Measurements from ENCODE around the gene MAN2A1. TPM values are rescaled to one million over a fixed set of nuclear protein-coding genes. Genes with fewer than 3 reads are reported as not detected.
"Not testable (repeated sequence)": the region's sequence is repeated elsewhere in the genome, so short reads cannot be mapped to it uniquely, and the experiment has no call there.

MAN2A1 gene
- total RNA-seq, 2 donors from 2014 or later = 10.4 to 15.4 TPM

- DNase-seq = no peak
- intact Hi-C loops (cut with DNase I) = no loop called here
- peak in 1 of 2 donors; percentile 50 for ATAC-seq
These were observed 53.4 kb downstream of the MAN2A1 start for GRCh38 chr5:109743041-109743531.

DNA sequence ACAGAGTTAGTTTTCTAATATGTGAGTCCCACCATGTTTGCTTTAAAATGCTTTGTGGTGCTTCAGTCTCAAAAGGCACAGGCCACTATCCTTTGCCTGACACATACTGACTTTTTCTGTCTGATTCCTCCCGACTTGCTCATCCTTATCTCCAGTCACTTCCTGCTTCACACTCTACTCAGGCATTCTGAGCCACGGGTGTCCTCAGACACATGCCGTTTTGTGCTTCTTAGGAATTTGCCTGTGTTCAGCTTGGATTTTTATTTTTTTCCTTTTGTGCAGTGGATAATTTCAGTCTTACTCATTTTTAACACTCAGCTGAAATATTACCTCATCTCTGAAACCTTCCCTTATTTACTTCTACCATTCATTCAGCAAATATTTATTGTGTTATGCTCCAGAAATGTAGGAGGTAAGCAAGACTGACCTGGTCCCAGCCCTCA lies 54.1 kb downstream of the MAN2A1 start:
- DNase-seq = no peak
- peak; percentile 23 to 85 for ATAC-seq
- intact Hi-C loops (cut with DNase I) = no loop called here

- intact Hi-C loops (cut with DNase I) = no loop called here
- DNase-seq (no peak), ATAC-seq (no peak)
These were observed 54.5 kb downstream of the MAN2A1 start for GRCh38 chr5:109744261-109744660.

DNA sequence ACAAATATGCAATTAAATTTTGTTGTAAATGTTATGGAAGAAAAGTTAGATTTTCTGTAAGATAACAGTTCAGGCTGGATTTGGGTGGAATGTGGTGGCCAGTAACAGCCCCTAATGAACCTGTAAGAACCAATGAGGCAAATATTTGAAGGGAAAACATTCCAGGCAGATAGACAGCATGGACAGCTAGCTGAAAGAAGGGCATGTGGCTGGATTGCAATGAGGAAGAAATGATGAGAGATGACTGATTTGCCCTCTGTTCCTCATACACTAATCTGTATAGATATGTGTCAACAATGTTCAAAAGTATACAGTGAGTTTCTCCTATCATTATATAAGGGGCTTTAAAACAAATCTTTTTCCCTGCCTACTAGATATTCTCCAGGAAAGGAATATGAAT lies 58.8 kb downstream of the MAN2A1 start:
- intact Hi-C loops (cut with DNase I) = no loop called here
- no peak for ATAC-seq
- DNase-seq = no peak

- ATAC-seq = no peak
- intact Hi-C loops (cut with DNase I) = no loop called here
- no peak for DNase-seq
These were observed 60.7 kb downstream of the MAN2A1 start for GRCh38 chr5:109750463-109750862.

DNA sequence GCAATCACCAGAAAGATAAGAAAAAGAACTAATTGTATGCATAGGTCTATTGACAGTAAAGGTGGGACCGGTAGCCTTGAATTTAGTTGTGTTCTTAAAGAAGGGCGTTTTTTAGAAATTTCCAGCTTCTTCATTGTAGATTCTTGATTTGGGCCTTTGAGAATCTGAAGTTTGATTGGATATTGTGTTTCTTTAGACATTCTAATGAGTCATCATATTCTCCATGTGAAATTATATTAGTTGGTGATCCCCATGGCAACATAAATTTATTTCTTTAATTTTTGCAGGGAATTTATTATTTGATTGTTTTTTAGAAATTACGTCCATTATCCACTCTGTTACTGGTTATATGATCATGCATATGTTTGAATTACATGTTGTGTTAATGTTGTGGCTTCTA lies 63.6 kb downstream of the MAN2A1 start:
- ATAC-seq (no peak), DNase-seq (no peak)
- intact Hi-C loops (cut with DNase I) = no loop called here

DNA sequence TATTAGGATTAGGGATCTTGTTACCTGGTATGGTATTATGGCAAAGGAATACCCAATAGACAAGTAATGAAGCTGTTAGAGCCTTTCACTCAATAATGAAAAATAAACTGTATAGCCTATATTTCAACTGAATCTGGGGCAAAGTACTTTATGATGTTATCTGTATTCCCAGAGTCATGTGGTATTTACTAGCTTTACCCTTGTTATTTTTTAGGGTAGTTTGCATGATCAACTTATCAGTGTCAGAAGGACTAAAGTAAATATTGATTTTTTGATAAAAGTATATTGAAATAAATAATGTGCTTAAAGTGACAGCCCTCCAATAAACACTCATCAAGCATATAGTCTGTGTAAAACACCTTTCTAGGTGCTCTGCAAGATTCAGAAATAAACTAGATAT lies 64.6 kb downstream of the MAN2A1 start:
- no peak for ATAC-seq
- intact Hi-C loops (cut with DNase I) = no loop called here
- no peak for DNase-seq

DNA sequence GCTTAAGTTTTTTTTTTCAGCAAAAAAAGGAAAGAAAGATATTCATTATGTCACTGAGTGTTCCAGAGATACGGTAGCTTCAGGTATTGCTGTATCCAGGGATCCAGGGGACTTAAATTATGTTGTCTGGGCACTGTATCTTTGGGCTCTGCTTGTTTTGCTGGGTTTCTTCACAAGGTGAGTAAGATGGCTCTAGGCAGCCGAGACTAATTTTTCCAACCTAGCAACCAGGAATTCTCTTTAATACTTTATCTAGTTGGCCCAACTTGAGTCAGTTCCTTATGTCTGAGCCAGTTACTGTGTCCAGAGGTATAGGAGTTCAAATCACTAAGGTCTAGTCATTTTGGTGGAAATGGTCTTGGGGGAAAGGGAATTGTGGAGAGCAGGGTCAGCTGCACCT lies 66.0 kb downstream of the MAN2A1 start:
- intact Hi-C loops (cut with DNase I) = no loop called here
- no peak for ATAC-seq
- no peak for DNase-seq

- ATAC-seq = no peak
- intact Hi-C loops (cut with DNase I) = no loop called here
These were observed 66.9 kb downstream of the MAN2A1 start for GRCh38 chr5:109756543-109757185.

DNA sequence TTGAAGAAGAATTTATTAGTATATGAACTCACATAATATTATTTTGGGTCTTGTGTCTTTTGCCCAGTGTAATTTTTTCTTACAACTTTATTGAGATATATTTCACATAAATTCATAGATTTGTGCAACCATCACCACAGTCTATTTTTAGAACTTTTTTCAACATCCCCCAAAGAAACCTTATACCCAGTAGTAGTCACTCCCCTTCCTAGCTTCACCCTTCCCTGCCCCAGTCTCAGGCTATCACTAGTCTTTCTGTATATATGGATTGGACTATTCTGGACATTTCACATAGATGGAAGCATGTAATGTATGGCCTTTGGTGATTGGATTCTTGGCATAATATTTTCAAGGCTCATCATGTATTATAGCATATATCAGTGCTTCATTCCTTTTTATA lies 67.8 kb downstream of the MAN2A1 start:
- ATAC-seq (no peak), DNase-seq (no peak)
- intact Hi-C loops (cut with DNase I) = no loop called here

More at GRCh38 chr5:109756543-109757185, 66.9 kb downstream of the MAN2A1 start:
- no peak for DNase-seq

DNA sequence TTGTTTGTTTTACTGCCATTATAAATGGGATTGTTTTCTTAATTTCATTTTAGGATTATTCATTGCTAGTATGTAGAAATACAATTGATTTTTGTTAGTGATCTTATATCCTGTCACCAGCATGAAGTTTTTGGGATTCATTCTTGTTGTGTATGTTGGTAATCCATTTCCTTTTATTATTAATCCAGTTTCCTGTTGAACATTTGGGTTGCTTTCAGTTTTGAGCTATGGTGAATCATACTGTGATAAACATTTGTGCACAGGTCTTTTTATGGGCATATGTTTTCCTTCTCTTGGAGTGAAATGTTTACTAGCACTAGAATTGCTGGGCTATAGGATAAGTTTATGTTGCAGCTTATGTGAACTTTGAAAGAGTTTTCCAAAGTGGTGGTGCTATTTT lies 69.6 kb downstream of the MAN2A1 start:
- intact Hi-C loops (cut with DNase I) = no loop called here
- no peak for ATAC-seq
- DNase-seq = no peak

DNA sequence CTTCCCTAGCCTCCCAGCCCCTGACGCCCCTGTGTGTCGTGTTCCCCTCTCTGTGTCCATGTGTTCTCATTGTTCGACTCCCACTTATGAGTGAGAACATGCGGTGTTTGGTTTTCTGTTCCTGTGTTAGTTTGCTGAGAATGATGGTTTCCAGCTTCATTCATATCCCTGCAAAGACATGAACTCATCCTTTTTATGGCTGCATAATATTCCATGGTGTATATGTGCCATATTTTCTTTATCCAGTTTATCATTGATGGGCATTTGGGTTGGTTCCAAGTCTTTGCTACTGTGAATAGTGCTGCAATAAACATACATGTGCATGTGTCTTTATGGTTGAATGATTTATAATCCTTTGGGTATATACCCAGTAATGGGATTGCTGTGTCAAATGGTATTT lies 70.4 kb downstream of the MAN2A1 start:
- intact Hi-C loops (cut with DNase I); ATAC-seq; DNase-seq: not testable (repeated sequence)

- ATAC-seq = no peak
- intact Hi-C loops (cut with DNase I) = no loop called here
These were observed 73.1 kb downstream of the MAN2A1 start for GRCh38 chr5:109762821-109763220.

DNA sequence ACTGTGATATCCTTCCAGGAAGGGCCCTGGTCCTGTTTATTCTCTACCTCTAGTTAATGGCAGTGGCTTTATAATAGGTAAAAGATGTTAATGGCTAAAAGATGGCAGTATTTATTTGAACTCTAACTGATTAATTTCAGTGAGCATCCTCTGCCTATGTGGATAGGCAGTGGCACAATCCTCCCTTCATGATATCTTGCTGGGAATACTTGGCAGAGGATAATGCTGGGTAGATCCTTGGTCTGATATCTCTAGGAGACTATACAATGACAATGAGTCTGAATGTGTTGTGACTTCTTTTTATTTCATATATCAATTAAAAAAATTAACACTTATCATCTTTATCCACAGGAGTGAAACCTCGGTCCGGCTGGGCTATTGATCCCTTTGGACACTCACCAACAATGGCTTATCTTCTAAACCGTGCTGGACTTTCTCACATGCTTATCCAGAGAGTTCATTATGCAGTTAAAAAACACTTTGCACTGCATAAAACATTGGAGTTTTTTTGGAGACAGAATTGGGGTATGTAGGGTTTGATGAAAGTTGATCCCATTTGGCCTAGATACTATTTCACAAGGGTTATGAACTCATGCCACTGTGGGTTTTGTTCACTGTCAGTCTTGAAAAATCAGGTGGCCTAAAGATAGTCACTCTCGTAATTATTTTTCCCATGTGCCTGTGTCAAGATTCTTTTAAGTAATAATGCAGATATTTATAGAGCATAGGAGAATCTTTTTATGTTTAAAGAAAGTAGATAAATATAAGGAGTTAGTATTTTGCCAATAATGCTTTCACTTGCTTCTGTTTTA lies 77.7 kb downstream of the MAN2A1 start:
- no peak for ATAC-seq

More at GRCh38 chr5:109762821-109763220, 73.1 kb downstream of the MAN2A1 start:
- DNase-seq = no peak

DNA sequence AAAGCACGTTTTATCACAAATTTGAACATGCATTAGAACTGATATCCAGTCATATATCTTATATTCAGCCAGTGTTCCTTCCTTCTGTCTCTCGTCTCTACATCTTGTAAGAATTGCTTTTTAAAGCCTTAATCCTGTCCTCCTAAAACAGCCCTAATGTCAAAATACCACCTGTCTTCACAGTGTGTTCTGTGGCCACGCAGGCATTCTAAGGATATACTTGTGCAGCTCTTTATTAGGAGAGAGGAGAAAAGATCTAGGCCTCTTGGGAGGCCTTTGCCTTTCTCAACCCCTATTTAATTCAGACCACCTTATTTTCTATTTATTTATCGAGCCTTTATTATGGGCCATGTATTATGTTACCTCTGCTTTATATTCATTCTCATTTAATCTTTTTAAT lies 78.3 kb downstream of the MAN2A1 start:
- no peak for ATAC-seq
- intact Hi-C loops (cut with DNase I) = no loop called here
- no peak for DNase-seq

More for the DNA sequence above, 77.7 kb downstream of the MAN2A1 start:
- intact Hi-C loops (cut with DNase I) = no loop called here
- no peak for DNase-seq

- DNase-seq = no peak
These were observed 80.0 kb downstream of the MAN2A1 start for GRCh38 chr5:109769597-109770291.

GRCh38 chr5:109775130-109775529 lies 85.4 kb downstream of the MAN2A1 start:
- no peak for DNase-seq
- no peak for ATAC-seq
- intact Hi-C loops (cut with DNase I) = no loop called here

More at GRCh38 chr5:109769597-109770291, 80.0 kb downstream of the MAN2A1 start:
- ATAC-seq = no peak
- intact Hi-C loops (cut with DNase I) = no loop called here

- ATAC-seq (no peak), DNase-seq (no peak)
- intact Hi-C loops (cut with DNase I) = no loop called here
These were observed 89.5 kb downstream of the MAN2A1 start for GRCh38 chr5:109779036-109779735.

GRCh38 chr5:109784687-109785086 lies 95.0 kb downstream of the MAN2A1 start:
- ATAC-seq = no peak
- intact Hi-C loops (cut with DNase I) = no loop called here

More at GRCh38 chr5:109784687-109785086, 95.0 kb downstream of the MAN2A1 start:
- no peak for DNase-seq
